Adipocyte (in vitro differentiated cells): Measurements from ENCODE around the gene ERC1.
"Not testable (repeated sequence)": the region's sequence is repeated elsewhere in the genome, so short reads cannot be mapped to it uniquely, and the experiment has no call there.

Experiments
- DNase-seq: peaks from one replicate; pipeline ENCODE4 v3.0.0-alpha.2; 2015; ENCODE audit warnings: low read depth
- H3K27me3 ChIP-seq: replicated peaks from 2 replicates; pipeline ENCODE4 v1.7.0; 2013; ENCODE audit warnings: mild to moderate bottlenecking, low read length, moderate library complexity; ENCODE audit not compliant: control insufficient read depth, insufficient read depth
- H3K36me3 ChIP-seq: 2 replicates; pipeline ENCODE4 v1.7.0; 2013; ENCODE audit warnings: low read length, mild to moderate bottlenecking, moderate library complexity; ENCODE audit not compliant: control insufficient read depth, insufficient read depth, severe bottlenecking
- H3K4me1 ChIP-seq: 2 replicates; pipeline ENCODE4 v1.7.0; 2013; ENCODE audit warnings: mild to moderate bottlenecking, low read length, moderate library complexity; ENCODE audit not compliant: control insufficient read depth, insufficient read depth
- H3K4me3 ChIP-seq: 2 replicates; pipeline ENCODE4 v1.7.0; 2013; ENCODE audit warnings: mild to moderate bottlenecking, low read length, moderate library complexity
- H3K9ac ChIP-seq: 2 replicates; pipeline ENCODE4 v1.7.0; 2013; ENCODE audit warnings: mild to moderate bottlenecking, low read length, moderate library complexity
- H3K9me3 ChIP-seq: 2 replicates; pipeline ENCODE4 v1.7.0; 2013; ENCODE audit warnings: mild to moderate bottlenecking, low read length, moderate library complexity; ENCODE audit not compliant: control insufficient read depth

Gene ERC1

GRCh38 chr12:1329784-1330476 lies 338.9 kb downstream of the ERC1 start:
- no peak overlapping the region for H3K4me3 ChIP-seq
- H3K36me3 ChIP-seq = no peaks in the 10 kb centered on the region
- no peak overlapping the region for H3K9ac ChIP-seq
- H3K9me3 ChIP-seq = no peaks in the 10 kb centered on the region
- no peaks in the 10 kb centered on the region for H3K27me3 ChIP-seq
- H3K4me1 ChIP-seq = peaks cover 6% of the 10 kb centered on the region
- DNase-seq = no peak

- DNase-seq = no peak
- Histone ChIP-seq H3K9ac (no peak overlapping the region), H3K4me3 (no peak overlapping the region)
Observed at GRCh38 chr12:1330477-1330827, 339.4 kb downstream of the ERC1 start.

GRCh38 chr12:1332327-1332726 lies 341.3 kb downstream of the ERC1 start:
- no peak overlapping the region for H3K4me3 ChIP-seq
- H3K4me1 ChIP-seq = no peaks in the 10 kb centered on the region
- no peaks in the 10 kb centered on the region for H3K36me3 ChIP-seq
- no peaks in the 10 kb centered on the region for H3K27me3 ChIP-seq
- DNase-seq = no peak
- H3K9me3 ChIP-seq = no peaks in the 10 kb centered on the region
- no peak overlapping the region for H3K9ac ChIP-seq

More at GRCh38 chr12:1330477-1330827, 339.4 kb downstream of the ERC1 start:
- Histone ChIP-seq H3K4me1 (peaks cover under 1% of the 10 kb centered on the region), H3K36me3 (no peaks in the 10 kb centered on the region), H3K9me3 (no peaks in the 10 kb centered on the region), H3K27me3 (no peaks in the 10 kb centered on the region)

- H3K4me3 ChIP-seq = no peak overlapping the region
- no peak for DNase-seq
- no peaks in the 10 kb centered on the region for H3K27me3 ChIP-seq
- no peaks in the 10 kb centered on the region for H3K36me3 ChIP-seq
- H3K4me1 ChIP-seq = no peaks in the 10 kb centered on the region
- no peak overlapping the region for H3K9ac ChIP-seq
- no peaks in the 10 kb centered on the region for H3K9me3 ChIP-seq
Observed at GRCh38 chr12:1338483-1339177, 347.6 kb downstream of the ERC1 start.

GRCh38 chr12:1339178-1339541 lies 348.1 kb downstream of the ERC1 start:
- H3K36me3 ChIP-seq = not testable (repeated sequence)

GRCh38 chr12:1339618-1340319 lies 348.7 kb downstream of the ERC1 start:
- Histone ChIP-seq H3K9ac (no peak overlapping the region), H3K4me3 (no peak overlapping the region), H3K36me3 (no peaks in the 10 kb centered on the region), H3K4me1 (no peaks in the 10 kb centered on the region), H3K9me3 (no peaks in the 10 kb centered on the region), H3K27me3 (no peaks in the 10 kb centered on the region)
- no peak for DNase-seq

More at GRCh38 chr12:1339178-1339541, 348.1 kb downstream of the ERC1 start:
- not testable (repeated sequence) for H3K4me1 ChIP-seq, DNase-seq, H3K9me3 ChIP-seq, H3K9ac ChIP-seq, H3K4me3 ChIP-seq, H3K27me3 ChIP-seq

GRCh38 chr12:1341270-1341669 lies 350.2 kb downstream of the ERC1 start:
- H3K36me3 ChIP-seq, H3K4me1 ChIP-seq, DNase-seq, H3K9ac ChIP-seq, H3K4me3 ChIP-seq, H3K9me3 ChIP-seq, H3K27me3 ChIP-seq: not testable (repeated sequence)

GRCh38 chr12:1343422-1343821 lies 352.4 kb downstream of the ERC1 start:
- Histone ChIP-seq H3K9ac (no peak overlapping the region), H3K36me3 (no peaks in the 10 kb centered on the region), H3K4me1 (no peaks in the 10 kb centered on the region), H3K27me3 (no peaks in the 10 kb centered on the region), H3K9me3 (no peaks in the 10 kb centered on the region), H3K4me3 (no peak overlapping the region)
- no peak for DNase-seq

- Histone ChIP-seq H3K4me1 (no peaks in the 10 kb centered on the region), H3K9me3 (no peaks in the 10 kb centered on the region), H3K4me3 (no peak overlapping the region), H3K27me3 (no peaks in the 10 kb centered on the region), H3K36me3 (no peaks in the 10 kb centered on the region), H3K9ac (no peak overlapping the region)
- no peak for DNase-seq
Observed at GRCh38 chr12:1344245-1344644, 353.2 kb downstream of the ERC1 start.

GRCh38 chr12:1346126-1346525 lies 355.1 kb downstream of the ERC1 start:
- Histone ChIP-seq H3K27me3 (no peaks in the 10 kb centered on the region), H3K9ac (no peak overlapping the region), H3K9me3 (no peaks in the 10 kb centered on the region), H3K36me3 (no peaks in the 10 kb centered on the region), H3K4me3 (no peak overlapping the region), H3K4me1 (peaks cover 14% of the 10 kb centered on the region)
- peak; percentile 18 for DNase-seq

GRCh38 chr12:1347294-1347693 lies 356.3 kb downstream of the ERC1 start:
- no peak for DNase-seq
- Histone ChIP-seq H3K36me3 (no peaks in the 10 kb centered on the region), H3K4me1 (peaks cover 14% of the 10 kb centered on the region), H3K9me3 (no peaks in the 10 kb centered on the region), H3K9ac (no peak overlapping the region), H3K27me3 (no peaks in the 10 kb centered on the region), H3K4me3 (no peak overlapping the region)
